Ishikawa (cell line): ENCODE results near the gene SLC13A4.

Experiments
- CEBPB ChIP-seq: IDR thresholded peaks from 2 replicates; pipeline ENCODE4 v1.6.1; 2012
- EGR1 ChIP-seq: IDR thresholded peaks from 2 replicates; pipeline ENCODE4 v1.6.1; 2012
- EP300 ChIP-seq: IDR thresholded peaks from 2 replicates; pipeline ENCODE4 v1.6.1; 2012; ENCODE audit warnings: borderline replicate concordance
- FOXM1 ChIP-seq: IDR thresholded peaks from 2 replicates; pipeline ENCODE4 v1.6.1; 2012; ENCODE audit warnings: low read depth, borderline replicate concordance
- RAD21 ChIP-seq: IDR thresholded peaks from 2 replicates; pipeline ENCODE4 v1.6.1; 2012; ENCODE audit warnings: low read depth
- ZBTB7A ChIP-seq: IDR thresholded peaks from 2 replicates; pipeline ENCODE4 v1.6.1; 2012; ENCODE audit warnings: low read depth
- TF ChIP-seq, protein P1 (sequence below): IDR thresholded peaks from 2 replicates; pipeline ENCODE4 v1.6.1; 2012; ENCODE audit warnings: low read depth, mild to moderate bottlenecking

DNA sequence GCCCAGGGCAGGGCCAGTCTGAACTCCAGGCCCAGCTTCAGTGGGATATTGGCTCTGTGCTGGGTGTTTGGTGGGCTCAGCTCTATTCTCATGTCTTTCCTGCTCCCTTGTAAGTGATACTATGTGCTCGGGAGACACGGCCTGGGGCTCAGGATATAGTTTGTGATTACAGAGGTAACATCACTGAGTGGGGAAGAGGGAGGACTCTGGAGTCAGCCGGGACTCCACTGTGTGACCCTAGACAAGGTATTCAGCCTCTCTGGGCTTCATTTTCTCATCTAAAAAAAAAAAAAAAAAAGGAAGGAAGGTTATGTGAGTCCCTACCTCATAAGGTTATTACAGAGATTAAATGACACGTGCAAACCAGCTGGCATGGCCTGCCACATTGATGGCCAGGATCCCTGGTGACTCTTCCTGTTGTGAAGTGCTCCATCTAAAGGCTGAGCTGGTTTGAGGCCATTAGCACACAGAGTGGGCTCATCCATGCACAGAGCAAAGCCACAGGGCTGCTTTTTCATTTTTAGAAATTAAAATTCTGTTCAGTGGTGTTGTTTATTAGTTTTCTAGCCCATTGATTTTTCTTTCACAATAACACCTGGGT, 15.7 kb downstream of the SLC13A4 start:
- TF ChIP-seq EP300, result no peak
- TF ChIP-seq RAD21, result no peak
- TF ChIP-seq, protein P1, sequence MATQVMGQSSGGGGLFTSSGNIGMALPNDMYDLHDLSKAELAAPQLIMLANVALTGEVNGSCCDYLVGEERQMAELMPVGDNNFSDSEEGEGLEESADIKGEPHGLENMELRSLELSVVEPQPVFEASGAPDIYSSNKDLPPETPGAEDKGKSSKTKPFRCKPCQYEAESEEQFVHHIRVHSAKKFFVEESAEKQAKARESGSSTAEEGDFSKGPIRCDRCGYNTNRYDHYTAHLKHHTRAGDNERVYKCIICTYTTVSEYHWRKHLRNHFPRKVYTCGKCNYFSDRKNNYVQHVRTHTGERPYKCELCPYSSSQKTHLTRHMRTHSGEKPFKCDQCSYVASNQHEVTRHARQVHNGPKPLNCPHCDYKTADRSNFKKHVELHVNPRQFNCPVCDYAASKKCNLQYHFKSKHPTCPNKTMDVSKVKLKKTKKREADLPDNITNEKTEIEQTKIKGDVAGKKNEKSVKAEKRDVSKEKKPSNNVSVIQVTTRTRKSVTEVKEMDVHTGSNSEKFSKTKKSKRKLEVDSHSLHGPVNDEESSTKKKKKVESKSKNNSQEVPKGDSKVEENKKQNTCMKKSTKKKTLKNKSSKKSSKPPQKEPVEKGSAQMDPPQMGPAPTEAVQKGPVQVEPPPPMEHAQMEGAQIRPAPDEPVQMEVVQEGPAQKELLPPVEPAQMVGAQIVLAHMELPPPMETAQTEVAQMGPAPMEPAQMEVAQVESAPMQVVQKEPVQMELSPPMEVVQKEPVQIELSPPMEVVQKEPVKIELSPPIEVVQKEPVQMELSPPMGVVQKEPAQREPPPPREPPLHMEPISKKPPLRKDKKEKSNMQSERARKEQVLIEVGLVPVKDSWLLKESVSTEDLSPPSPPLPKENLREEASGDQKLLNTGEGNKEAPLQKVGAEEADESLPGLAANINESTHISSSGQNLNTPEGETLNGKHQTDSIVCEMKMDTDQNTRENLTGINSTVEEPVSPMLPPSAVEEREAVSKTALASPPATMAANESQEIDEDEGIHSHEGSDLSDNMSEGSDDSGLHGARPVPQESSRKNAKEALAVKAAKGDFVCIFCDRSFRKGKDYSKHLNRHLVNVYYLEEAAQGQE, result no peak
- TF ChIP-seq ZBTB7A, result no peak
- no peak for TF ChIP-seq FOXM1
- no peak for TF ChIP-seq EGR1
- TF ChIP-seq CEBPB, result no peak
